HG03196 (cell line): ENCODE measurements around the gene HSPB7.
"Not testable (repeated sequence)": the region's sequence is repeated elsewhere in the genome, so short reads cannot be mapped to it uniquely, and the experiment has no call there.

Experiments
- ATAC-seq: cut with Tn5 transposase; IDR thresholded peaks from one replicate; pipeline ENCODE4 v1.9.1; 2021; ENCODE audit not compliant: unreplicated experiment

Gene HSPB7

GRCh38 chr1:16051039-16051438 lies 33.2 kb upstream of the HSPB7 start:
- no peak for ATAC-seq

GRCh38 chr1:16050328-16050727 lies 32.5 kb upstream of the HSPB7 start:
- ATAC-seq, result no peak

- no peak for ATAC-seq
These were observed 30.8 kb upstream of the HSPB7 start for GRCh38 chr1:16048573-16049189.

- ATAC-seq, result no peak
These were observed 30.1 kb upstream of the HSPB7 start for GRCh38 chr1:16047791-16048475.

- no peak for ATAC-seq
These were observed 29.0 kb upstream of the HSPB7 start for GRCh38 chr1:16046842-16047241.

- no peak for ATAC-seq
These were observed 26.1 kb upstream of the HSPB7 start for GRCh38 chr1:16043950-16044349.

- ATAC-seq, result no peak
These were observed 25.7 kb upstream of the HSPB7 start, which contains the start of gene CLCNKB for GRCh38 chr1:16043521-16043920. Gene CLCNKB (plus strand): TSS chr1:16043782. CDS start chr1:16044493, 711 bp downstream.

- ATAC-seq, result not testable (repeated sequence)
These were observed 24.8 kb upstream of the HSPB7 start for GRCh38 chr1:16042654-16043053.

- no peak for ATAC-seq
These were observed 24.3 kb upstream of the HSPB7 start for GRCh38 chr1:16042096-16042495.

GRCh38 chr1:16041200-16041599 lies 23.4 kb upstream of the HSPB7 start:
- no peak for ATAC-seq

GRCh38 chr1:16039871-16040270 lies 22.0 kb upstream of the HSPB7 start:
- not testable (repeated sequence) for ATAC-seq

- no peak for ATAC-seq
These were observed 20.7 kb upstream of the HSPB7 start for GRCh38 chr1:16038620-16038912.

- ATAC-seq, result not testable (repeated sequence)
These were observed 18.6 kb upstream of the HSPB7 start for GRCh38 chr1:16036461-16036860.

- not testable (repeated sequence) for ATAC-seq
These were observed 15.3 kb upstream of the HSPB7 start for GRCh38 chr1:16033103-16033632.

GRCh38 chr1:16032388-16033102 lies 14.7 kb upstream of the HSPB7 start:
- no peak for ATAC-seq

- ATAC-seq, result no peak
These were observed 13.7 kb upstream of the HSPB7 start for GRCh38 chr1:16031551-16031950.

- ATAC-seq, result no peak
These were observed 11.4 kb upstream of the HSPB7 start for GRCh38 chr1:16029288-16029687.

GRCh38 chr1:16029003-16029268 lies 11.1 kb upstream of the HSPB7 start:
- ATAC-seq, result not testable (repeated sequence)

GRCh38 chr1:16028237-16029002 lies 10.6 kb upstream of the HSPB7 start:
- ATAC-seq, result no peak

- ATAC-seq, result no peak
These were observed 9.1 kb upstream of the HSPB7 start for GRCh38 chr1:16026723-16027484.

GRCh38 chr1:16026302-16026701 lies 8.5 kb upstream of the HSPB7 start:
- not testable (repeated sequence) for ATAC-seq
